Keratinocyte (primary cell): Measurements from ENCODE around the gene ARL6IP4.

Experiments
- EZH2 ChIP-seq: IDR thresholded peaks from one replicate; pipeline ENCODE4 v1.6.1; 2012; ENCODE audit warnings: inconsistent platforms, mild to moderate bottlenecking, low read length, moderate library complexity
- TF ChIP-seq, protein P1 (sequence below), 3 experiments: IDR thresholded peaks in 1 of 3; conservative IDR thresholded peaks in 1 of 3; optimal IDR thresholded peaks in 1 of 3; 2 replicates in 2 of 3; 3 replicates in 1 of 3; pipeline versions ENCODE3 to v1.5.1; 2011; ENCODE audit warnings: low read length in 3 of 3, mild to moderate bottlenecking in 3 of 3, moderate library complexity in 2 of 3, control low read depth in 1 of 3, inconsistent platforms in 1 of 3; ENCODE audit not compliant: insufficient read depth in 2 of 3; ENCODE audit errors: extremely low read depth in 1 of 3

- TF ChIP-seq, protein P1, sequence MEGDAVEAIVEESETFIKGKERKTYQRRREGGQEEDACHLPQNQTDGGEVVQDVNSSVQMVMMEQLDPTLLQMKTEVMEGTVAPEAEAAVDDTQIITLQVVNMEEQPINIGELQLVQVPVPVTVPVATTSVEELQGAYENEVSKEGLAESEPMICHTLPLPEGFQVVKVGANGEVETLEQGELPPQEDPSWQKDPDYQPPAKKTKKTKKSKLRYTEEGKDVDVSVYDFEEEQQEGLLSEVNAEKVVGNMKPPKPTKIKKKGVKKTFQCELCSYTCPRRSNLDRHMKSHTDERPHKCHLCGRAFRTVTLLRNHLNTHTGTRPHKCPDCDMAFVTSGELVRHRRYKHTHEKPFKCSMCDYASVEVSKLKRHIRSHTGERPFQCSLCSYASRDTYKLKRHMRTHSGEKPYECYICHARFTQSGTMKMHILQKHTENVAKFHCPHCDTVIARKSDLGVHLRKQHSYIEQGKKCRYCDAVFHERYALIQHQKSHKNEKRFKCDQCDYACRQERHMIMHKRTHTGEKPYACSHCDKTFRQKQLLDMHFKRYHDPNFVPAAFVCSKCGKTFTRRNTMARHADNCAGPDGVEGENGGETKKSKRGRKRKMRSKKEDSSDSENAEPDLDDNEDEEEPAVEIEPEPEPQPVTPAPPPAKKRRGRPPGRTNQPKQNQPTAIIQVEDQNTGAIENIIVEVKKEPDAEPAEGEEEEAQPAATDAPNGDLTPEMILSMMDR (optimal IDR thresholded peaks at IDR 0.05 in 1 of 3, IDR thresholded peaks at IDR 0.05 in 1 of 3, conservative IDR thresholded peaks at IDR 0.05 in 1 of 3; ENCODE audit: extremely low read depth in 1 of 3, insufficient read depth in 2 of 3, low read length in 3 of 3), result no peak
- no peak for TF ChIP-seq EZH2
Observed at GRCh38 chr12:123013185-123014095, 33.0 kb downstream of the ARL6IP4 start.
